H9 (cell line): ENCODE measurements around the gene LTA4H. TPM values are rescaled to one million over a fixed set of nuclear protein-coding genes. Genes with fewer than 3 reads are reported as not detected.

ENCODE experiments used
- DNase-seq: peaks from one replicate; pipeline ENCODE4 v3.0.0-alpha.2; 2017
- H2AFZ ChIP-seq: one replicate; pipeline ENCODE4 v1.6.1; 2013; ENCODE audit warnings: mild to moderate bottlenecking, low read length, control low read depth, moderate library complexity
- H2AK5ac ChIP-seq: 2 replicates; pipeline ENCODE4 v1.6.1; 2013; ENCODE audit warnings: low read length, control low read depth, mixed read lengths; ENCODE audit not compliant: insufficient read length
- H2BK120ac ChIP-seq: one replicate; pipeline ENCODE4 v1.6.1; 2013; ENCODE audit warnings: low read depth, mild to moderate bottlenecking, low read length, control low read depth, inconsistent platforms; ENCODE audit not compliant: poor library complexity, severe bottlenecking
- H2BK12ac ChIP-seq: 2 replicates; pipeline ENCODE4 v1.6.1; 2013; ENCODE audit warnings: low read length, control low read depth, mixed read lengths, low read depth; ENCODE audit not compliant: insufficient read length
- H2BK15ac ChIP-seq: 2 replicates; pipeline ENCODE4 v1.6.1; 2013; ENCODE audit warnings: low read depth, low read length, control low read depth
- H2BK20ac ChIP-seq: one replicate; pipeline ENCODE4 v1.6.1; 2013; ENCODE audit warnings: low read depth, mild to moderate bottlenecking, low read length, control low read depth, inconsistent platforms; ENCODE audit not compliant: poor library complexity, severe bottlenecking
- H2BK5ac ChIP-seq: 2 replicates; pipeline ENCODE4 v1.6.1; 2013; ENCODE audit warnings: low read length, control low read depth, mixed read lengths; ENCODE audit not compliant: insufficient read length
- H3K14ac ChIP-seq: 2 replicates; pipeline ENCODE4 v1.6.1; 2013; ENCODE audit warnings: low read length, control low read depth; ENCODE audit not compliant: insufficient read depth
- H3K18ac ChIP-seq: 2 replicates; pipeline ENCODE4 v1.6.1; 2013; ENCODE audit warnings: low read depth, mild to moderate bottlenecking, mixed read lengths, low read length, control low read depth; ENCODE audit not compliant: insufficient read length
- H3K23ac ChIP-seq: 2 replicates; pipeline ENCODE4 v1.6.1; 2013; ENCODE audit warnings: low read length, control low read depth, mixed read lengths, low read depth; ENCODE audit not compliant: insufficient read length
- H3K23me2 ChIP-seq: 2 replicates; pipeline ENCODE4 v1.6.1; 2013; ENCODE audit warnings: low read depth, mild to moderate bottlenecking, mixed read lengths, low read length, control low read depth; ENCODE audit not compliant: insufficient read length, poor library complexity, severe bottlenecking
- H3K27ac ChIP-seq: 2 replicates; pipeline ENCODE4 v1.5.1; 2013; ENCODE audit warnings: low read length, control low read depth, mixed read lengths, low read depth; ENCODE audit not compliant: insufficient read length
- H3K27me3 ChIP-seq: 2 replicates; pipeline ENCODE4 v1.6.1; 2013; ENCODE audit warnings: low read length, control low read depth, inconsistent platforms; ENCODE audit not compliant: insufficient read depth
- H3K4ac ChIP-seq: 2 replicates; pipeline ENCODE4 v1.6.1; 2013; ENCODE audit warnings: low read depth, mild to moderate bottlenecking, control low read depth, inconsistent platforms, low read length, moderate library complexity
- H3K4me1 ChIP-seq: 2 replicates; pipeline ENCODE4 v1.6.1; 2013; ENCODE audit warnings: low read length, control low read depth, inconsistent platforms; ENCODE audit not compliant: insufficient read depth
- H3K4me2 ChIP-seq: 2 replicates; pipeline ENCODE4 v1.6.1; 2013; ENCODE audit warnings: low read length, control low read depth, mixed read lengths; ENCODE audit not compliant: insufficient read length, insufficient read depth
- H3K56ac ChIP-seq: 2 replicates; pipeline ENCODE4 v1.6.1; 2013; ENCODE audit warnings: low read depth, mild to moderate bottlenecking, mixed read lengths, low read length, control low read depth; ENCODE audit not compliant: insufficient read length
- H3K79me1 ChIP-seq: 2 replicates; pipeline ENCODE4 v1.6.1; 2013; ENCODE audit warnings: low read depth, mild to moderate bottlenecking, moderate library complexity, low read length, control low read depth, inconsistent platforms; ENCODE audit not compliant: insufficient read depth, poor library complexity, severe bottlenecking
- H3K79me2 ChIP-seq: 2 replicates; pipeline ENCODE4 v1.6.1; 2013; ENCODE audit warnings: low read length, control low read depth, inconsistent platforms; ENCODE audit not compliant: insufficient read depth
- H3K9ac ChIP-seq: 2 replicates; pipeline ENCODE4 v1.6.1; 2013; ENCODE audit warnings: low read length, control low read depth, mixed read lengths; ENCODE audit not compliant: insufficient read length; ENCODE audit errors: extremely low read depth
- H3K9me3 ChIP-seq: one replicate; pipeline ENCODE4 v1.6.1; 2013; ENCODE audit warnings: low read depth, low read length, inconsistent platforms; ENCODE audit not compliant: control insufficient read depth
- H3T11ph ChIP-seq: one replicate; pipeline ENCODE4 v1.6.1; 2013; ENCODE audit warnings: mild to moderate bottlenecking, low read length, control low read depth, inconsistent platforms
- H4K20me1 ChIP-seq: one replicate; pipeline ENCODE4 v1.6.1; 2013; ENCODE audit not compliant: control insufficient read depth, insufficient read length, insufficient read depth
- H4K5ac ChIP-seq: 2 replicates; pipeline ENCODE4 v1.6.1; 2013; ENCODE audit warnings: low read depth, mild to moderate bottlenecking, mixed read lengths, low read length, control low read depth; ENCODE audit not compliant: insufficient read length
- H4K8ac ChIP-seq: replicated peaks from 2 replicates; pipeline ENCODE4 v1.6.1; 2013; ENCODE audit warnings: low read length, control low read depth, mixed read lengths, low read depth; ENCODE audit not compliant: insufficient read length
- H4K91ac ChIP-seq: 2 replicates; pipeline ENCODE4 v1.6.1; 2013; ENCODE audit warnings: low read depth, mild to moderate bottlenecking, moderate library complexity, mixed read lengths, low read length, control low read depth; ENCODE audit not compliant: insufficient read length
- H3K27ac Mint-ChIP-seq, 3 experiments: 2 replicates in 2 of 3; 3 replicates in 1 of 3; pipeline ENCODE4 v1.8.0; 2020 to 2021; ENCODE audit warnings: mixed read lengths in 3 of 3, mild to moderate bottlenecking in 1 of 3, moderate library complexity in 1 of 3
- H3K27me3 Mint-ChIP-seq: 2 replicates; pipeline ENCODE4 v1.8.0; 2021; ENCODE audit warnings: low read depth, mild to moderate bottlenecking, moderate library complexity, mixed read lengths
- H3K36me3 Mint-ChIP-seq, 3 experiments: 2 replicates in 2 of 3; 3 replicates in 1 of 3; pipeline ENCODE4 v1.8.0; 2020 to 2021; ENCODE audit warnings: low read depth in 3 of 3, mixed read lengths in 3 of 3; ENCODE audit not compliant: insufficient read depth in 1 of 3
- H3K4me1 Mint-ChIP-seq, 2 experiments: 2 replicates each; pipeline ENCODE4 v1.8.0; 2020; ENCODE audit warnings: mixed read lengths in 2 of 2
- H3K4me3 Mint-ChIP-seq, 2 experiments: 2 replicates in 1 of 2; 3 replicates in 1 of 2; pipeline ENCODE4 v1.8.0; 2020 to 2021; ENCODE audit warnings: mild to moderate bottlenecking in 2 of 2, mixed read lengths in 2 of 2, moderate library complexity in 1 of 2
- H3K9me3 Mint-ChIP-seq, 2 experiments: 2 replicates in 1 of 2; 3 replicates in 1 of 2; pipeline ENCODE4 v1.8.0; 2020; ENCODE audit warnings: mild to moderate bottlenecking in 2 of 2, mixed read lengths in 2 of 2, moderate library complexity in 1 of 2
- CTCF ChIP-seq: fragments of 200-600 bp; sonication (generic); conservative IDR thresholded peaks from 3 replicates; pipeline ENCODE4 v1.8.0; 2021; ENCODE audit warnings: antibody characterized with exemption, mild to moderate bottlenecking
- WGBS: extraction: QIAGEN DNeasy Blood & Tissue Kit; methylation state at CpG from one replicate; pipeline ENCODE4 v1.1.7; 2013; ENCODE audit warnings: missing lambda C conversion rate, low lambda C conversion rate, mixed read lengths; ENCODE audit not compliant: insufficient read length; ENCODE audit errors: extremely low coverage; 5-methylcytosine and 5-hydroxymethylcytosine counted together
- total RNA-seq: library from RNA; stranded (reverse); gene quantifications from 2 replicates; pipeline ENCODE4 v1.2.1, GENCODE V29; 2021

LTA4H gene
- total RNA-seq, 1 experiment from 2014 or later = 144 TPM

GRCh38 chr12:96050139-96050538 lies 14.8 kb upstream of the LTA4H start:
- no peak overlapping the region for H2AFZ ChIP-seq
- no peak overlapping the region for H2AK5ac ChIP-seq
- no peak overlapping the region for H3K27ac Mint-ChIP-seq
- no peak overlapping the region for H3K27ac ChIP-seq
- no peak overlapping the region for H2BK12ac ChIP-seq
- H2BK15ac ChIP-seq = no peak overlapping the region
- no peaks in the 10 kb centered on the region for H3K79me1 ChIP-seq
- H4K5ac ChIP-seq = no peak overlapping the region
- H3K9me3 ChIP-seq = no peaks in the 10 kb centered on the region
- H3K56ac ChIP-seq = no peak overlapping the region
- H3K4me1 ChIP-seq = no peaks in the 10 kb centered on the region
- no peak for DNase-seq
- H3K27me3 ChIP-seq = no peaks in the 10 kb centered on the region
- no peak overlapping the region for H3K4ac ChIP-seq
- WGBS = no CpG with 5 or more reads among the region's 2 CpGs
- no peaks in the 10 kb centered on the region for H3K27me3 Mint-ChIP-seq
- H3K36me3 Mint-ChIP-seq = no peaks in the 10 kb centered on the region; a peak in 2 of 7 replicates
- H3K23me2 ChIP-seq = no peaks in the 10 kb centered on the region
- H3K14ac ChIP-seq = no peak overlapping the region
- H3K18ac ChIP-seq = no peak overlapping the region
- no peaks in the 10 kb centered on the region for H4K20me1 ChIP-seq
- no peak for TF ChIP-seq CTCF
- no peak overlapping the region for H4K91ac ChIP-seq
- no peak overlapping the region for H3K23ac ChIP-seq
- H2BK120ac ChIP-seq = no peak overlapping the region
- H3K4me1 Mint-ChIP-seq = no peaks in the 10 kb centered on the region
- H2BK5ac ChIP-seq = no peak overlapping the region
- no peak overlapping the region for H3K4me2 ChIP-seq
- no peak overlapping the region for H3K9ac ChIP-seq
- H3K79me2 ChIP-seq = no peaks in the 10 kb centered on the region
- no peak overlapping the region for H2BK20ac ChIP-seq
- no peak overlapping the region for H3K4me3 Mint-ChIP-seq
- H4K8ac ChIP-seq = no peak overlapping the region
- peaks cover 7 to 15% of the 10 kb centered on the region in 2 experiments for H3K9me3 Mint-ChIP-seq
- H3T11ph ChIP-seq = no peak overlapping the region
